Measurements from ENCODE around the gene POLD2.
A peak's percentile ranks its signal among the peaks of the same experiment; 100 is the strongest.

The POLD2 gene

DNA sequence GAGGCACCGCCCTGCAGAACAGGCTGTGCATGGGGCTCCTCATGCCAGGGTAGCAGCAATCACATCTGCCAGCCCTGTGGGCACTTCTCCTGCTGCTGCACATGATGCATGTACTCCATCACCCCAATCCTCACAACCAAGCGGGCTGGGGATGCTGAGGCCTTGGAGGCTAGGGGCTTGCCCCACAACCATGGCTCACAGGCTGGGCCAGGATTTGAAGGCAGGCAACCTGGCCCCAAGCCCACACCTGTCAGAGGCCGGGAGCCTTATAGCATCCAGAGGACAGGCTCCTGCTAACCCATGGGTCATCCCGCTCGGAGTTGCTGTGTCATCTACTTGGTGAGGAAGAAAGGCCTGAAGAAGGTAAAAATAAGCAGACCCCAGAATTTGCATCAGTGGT lies 43.2 kb downstream of the POLD2 start:
- DNase-seq = peak; percentile 62

DNA sequence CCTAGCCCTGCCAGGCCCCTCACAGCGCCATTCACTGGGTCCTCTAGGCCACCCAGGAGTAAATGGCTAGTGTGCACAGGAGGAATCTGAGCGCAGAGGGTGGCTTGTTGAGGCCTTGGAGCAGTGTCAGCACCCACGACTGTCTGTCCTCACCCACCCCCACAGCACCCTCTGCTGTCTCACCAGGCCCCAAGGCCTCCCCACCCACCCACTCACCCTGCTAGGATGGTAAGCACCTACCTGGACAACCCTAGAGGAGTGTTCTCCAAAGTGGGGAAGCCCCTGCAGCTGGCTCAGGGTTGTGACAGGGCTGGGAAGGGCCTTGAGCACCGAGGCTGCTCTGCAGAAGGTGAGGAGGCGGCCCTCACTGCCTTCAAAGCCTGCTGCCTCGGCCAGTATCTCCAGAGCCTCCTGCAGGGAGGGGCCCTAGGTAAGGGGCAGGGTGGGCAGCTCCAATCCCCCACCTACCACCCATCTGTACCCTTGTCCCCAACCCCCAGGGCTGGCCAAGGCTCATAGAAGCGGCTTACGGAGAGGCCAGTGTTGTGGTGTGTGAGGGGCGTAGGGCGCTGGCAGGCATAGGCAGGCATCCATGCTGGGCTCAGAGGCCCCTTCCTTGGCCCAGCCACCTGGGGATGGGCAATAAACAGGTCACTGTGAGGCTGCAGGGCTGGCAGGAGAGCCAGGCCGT lies 43.9 kb downstream of the POLD2 start:
- peak; percentile 62 for DNase-seq

DNA sequence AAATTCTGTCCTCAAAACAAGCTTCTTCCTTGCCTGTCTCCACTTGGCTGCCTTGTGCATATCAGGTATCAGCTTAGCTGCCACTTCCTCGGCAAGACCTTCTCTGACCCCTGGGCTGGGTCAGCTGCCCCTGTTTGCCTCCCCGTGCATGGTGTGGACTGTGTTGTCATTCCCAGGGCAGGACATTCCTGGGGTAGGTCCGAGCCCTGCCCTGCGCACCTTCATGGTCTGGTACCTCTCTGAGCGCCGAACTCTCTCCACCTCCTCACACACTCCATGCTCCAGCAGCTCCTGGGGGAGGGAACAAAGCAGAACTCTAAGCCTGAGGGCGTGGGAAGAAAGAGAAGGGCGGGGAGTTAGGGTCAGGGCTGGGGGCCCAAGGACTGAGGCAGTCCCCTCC lies 44.8 kb downstream of the POLD2 start:
- peak; percentile 53 for DNase-seq

DNA sequence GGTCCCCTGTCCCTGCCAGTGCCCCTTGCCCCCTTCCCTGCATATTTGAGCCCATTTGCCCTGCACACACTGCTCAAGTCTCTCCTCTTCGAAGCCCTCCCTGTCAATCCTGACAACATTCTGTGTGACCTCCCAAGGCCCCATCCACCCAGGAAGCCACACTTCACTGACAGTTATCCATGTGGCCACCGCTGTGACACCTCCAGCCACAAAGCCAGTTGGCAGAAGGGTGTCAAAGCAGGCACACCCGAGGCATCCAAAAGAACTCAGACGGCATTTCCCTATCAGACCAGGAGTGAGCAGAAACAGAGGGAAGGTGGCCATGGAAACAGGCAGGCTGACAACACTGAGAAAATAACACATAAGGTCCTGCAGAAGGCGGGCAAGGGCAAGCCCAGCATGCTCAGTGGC lies 45.7 kb downstream of the POLD2 start:
- peak; percentile 56 for DNase-seq

DNA sequence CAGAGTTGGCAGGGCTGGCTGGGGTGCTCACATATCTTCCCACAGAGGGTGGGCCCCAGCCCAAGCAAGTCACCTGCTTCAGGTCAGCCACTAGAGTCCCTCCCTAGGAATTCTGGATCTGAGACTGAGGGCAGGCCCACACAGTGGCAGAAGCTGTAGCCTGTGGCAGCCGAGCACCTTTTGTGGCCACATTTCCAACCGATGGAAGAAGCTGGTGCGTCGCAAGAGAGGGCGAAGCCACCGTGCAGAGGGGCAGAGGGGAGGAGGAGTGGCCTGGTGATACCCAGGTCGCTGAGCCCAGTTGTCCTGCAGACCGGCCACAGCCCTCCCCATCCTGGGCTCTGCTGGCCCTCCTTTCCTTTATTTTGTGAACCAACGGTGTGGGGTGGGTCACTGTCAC lies 46.3 kb downstream of the POLD2 start:
- DNase-seq = peak; percentile 38

DNA sequence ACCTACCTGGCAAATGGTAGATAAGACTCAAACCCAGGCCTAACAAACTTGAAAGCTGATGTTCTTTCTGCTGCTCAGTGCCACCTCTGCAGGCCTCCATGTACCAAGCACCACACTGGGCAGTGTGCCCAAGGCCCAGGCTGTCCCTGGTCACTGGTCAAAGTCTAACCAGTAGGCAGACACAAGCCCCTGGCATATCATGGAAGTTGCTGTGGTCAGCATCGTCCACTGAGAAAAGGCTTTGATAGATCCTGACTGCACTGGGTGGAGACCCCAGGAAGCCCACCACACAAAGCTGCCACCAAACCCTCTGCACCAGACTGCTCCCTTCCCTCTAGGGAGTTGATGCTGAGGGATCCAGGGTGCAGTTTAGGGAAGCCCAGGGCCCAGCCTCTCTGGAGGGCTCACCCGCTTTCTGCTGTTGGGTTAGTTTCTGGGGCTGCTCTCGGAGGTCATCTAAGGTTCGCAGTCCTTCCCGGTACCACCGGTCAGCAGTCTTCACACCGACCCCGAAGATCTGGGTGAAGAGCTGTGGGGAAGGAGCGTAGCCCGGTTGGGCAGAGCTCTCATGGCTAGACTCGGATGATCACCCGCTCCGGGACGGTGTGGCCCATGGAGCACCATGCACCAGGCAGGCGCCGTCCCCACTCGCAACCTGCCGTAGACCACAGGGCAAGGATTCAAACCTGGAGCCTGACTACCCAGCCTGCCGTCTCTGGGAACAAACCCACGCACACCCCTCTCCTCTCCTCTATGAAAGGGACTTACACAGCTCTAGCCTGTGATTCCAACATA lies 47.0 kb downstream of the POLD2 start:
- DNase-seq = peak; percentile 62

DNA sequence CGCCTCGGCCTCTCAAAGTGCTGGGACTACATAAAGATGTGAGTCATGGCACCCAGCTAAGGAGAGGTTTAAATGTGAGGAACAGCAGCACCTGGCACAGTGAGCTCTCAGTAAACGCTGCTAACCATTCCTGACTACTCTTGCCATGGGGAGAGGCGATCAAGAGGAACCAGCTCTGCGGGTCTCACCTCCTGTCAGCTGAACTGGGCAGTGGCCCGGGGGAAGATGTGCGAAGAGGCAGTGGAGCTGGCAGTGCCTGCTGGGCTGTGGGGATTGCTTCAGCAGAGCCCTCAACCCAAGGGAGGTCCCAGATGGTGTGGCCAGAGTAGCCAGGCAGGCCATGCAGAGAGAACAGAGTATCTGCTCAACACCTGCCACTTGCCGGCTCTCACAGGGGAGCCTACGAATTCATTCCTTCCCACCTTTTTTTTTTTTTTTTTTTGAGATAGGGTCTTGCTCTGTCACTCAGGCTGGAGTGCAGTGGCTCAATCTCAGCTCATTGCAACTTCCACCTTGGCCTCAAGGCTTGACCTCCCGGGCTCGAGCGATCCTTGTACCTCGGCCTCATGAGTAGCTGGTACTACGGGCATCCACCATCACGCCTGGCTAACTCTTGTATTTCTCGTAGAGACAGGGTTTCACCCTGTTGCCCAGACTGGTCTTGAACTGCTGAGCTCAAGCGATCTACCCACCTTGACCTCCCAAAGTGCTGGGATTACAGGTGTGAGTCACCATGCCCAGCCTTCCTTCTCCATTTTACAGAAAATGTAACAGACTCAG lies 47.9 kb downstream of the POLD2 start:
- peak; percentile 59 for DNase-seq

DNA sequence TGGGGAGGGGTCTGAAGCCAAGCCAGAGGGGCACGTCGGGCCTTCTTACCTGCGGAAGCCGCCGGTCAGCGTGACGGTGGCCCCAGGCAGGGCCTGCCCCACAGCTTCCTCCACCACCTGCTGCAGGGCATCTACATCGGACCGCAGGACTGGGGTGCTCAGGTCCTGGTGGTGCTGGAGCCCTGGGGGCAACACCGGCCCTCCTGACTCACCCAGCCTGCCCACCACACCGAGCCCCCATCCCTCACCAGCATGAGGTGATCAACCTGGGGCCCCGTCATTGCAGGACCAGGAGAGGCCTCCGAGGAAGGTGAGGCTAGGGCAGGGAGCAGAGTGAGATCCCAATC lies 49.0 kb downstream of the POLD2 start:
- DNase-seq = peak; percentile 59

DNA sequence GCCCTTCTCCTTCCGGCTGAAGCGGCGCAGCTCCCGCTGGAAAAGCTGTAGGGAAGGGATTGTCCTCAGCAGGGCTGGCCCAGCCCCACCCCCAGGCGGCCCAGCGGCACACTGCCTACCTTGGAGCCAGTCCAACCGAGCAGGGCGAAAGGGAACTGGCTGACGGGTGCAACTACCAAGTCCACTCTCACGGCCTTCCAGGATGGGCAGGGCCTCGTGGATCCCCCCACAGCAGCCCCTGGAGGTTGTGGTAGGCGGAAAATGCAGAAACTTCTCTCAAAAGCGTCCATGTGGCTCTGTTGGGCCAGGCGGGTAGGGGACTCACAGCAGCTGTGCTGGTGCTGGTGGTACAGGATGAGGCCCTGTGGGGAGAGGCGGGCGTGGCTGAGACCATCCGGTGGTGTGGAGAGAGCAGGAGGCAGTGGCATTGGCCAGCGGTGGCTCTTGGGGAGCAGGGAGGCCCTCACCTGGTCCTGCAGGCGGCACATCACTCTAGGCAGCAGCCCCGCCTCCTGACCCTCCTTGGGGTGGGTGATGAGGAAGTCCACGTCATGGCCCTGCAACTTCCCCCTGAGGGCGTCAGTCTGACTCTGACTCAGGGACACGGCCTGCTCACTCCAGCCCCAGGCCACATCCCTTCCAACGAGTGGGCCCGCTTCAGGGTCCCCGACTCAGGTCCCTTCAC lies 49.5 kb downstream of the POLD2 start:
- peak; percentile 69 for DNase-seq

DNA sequence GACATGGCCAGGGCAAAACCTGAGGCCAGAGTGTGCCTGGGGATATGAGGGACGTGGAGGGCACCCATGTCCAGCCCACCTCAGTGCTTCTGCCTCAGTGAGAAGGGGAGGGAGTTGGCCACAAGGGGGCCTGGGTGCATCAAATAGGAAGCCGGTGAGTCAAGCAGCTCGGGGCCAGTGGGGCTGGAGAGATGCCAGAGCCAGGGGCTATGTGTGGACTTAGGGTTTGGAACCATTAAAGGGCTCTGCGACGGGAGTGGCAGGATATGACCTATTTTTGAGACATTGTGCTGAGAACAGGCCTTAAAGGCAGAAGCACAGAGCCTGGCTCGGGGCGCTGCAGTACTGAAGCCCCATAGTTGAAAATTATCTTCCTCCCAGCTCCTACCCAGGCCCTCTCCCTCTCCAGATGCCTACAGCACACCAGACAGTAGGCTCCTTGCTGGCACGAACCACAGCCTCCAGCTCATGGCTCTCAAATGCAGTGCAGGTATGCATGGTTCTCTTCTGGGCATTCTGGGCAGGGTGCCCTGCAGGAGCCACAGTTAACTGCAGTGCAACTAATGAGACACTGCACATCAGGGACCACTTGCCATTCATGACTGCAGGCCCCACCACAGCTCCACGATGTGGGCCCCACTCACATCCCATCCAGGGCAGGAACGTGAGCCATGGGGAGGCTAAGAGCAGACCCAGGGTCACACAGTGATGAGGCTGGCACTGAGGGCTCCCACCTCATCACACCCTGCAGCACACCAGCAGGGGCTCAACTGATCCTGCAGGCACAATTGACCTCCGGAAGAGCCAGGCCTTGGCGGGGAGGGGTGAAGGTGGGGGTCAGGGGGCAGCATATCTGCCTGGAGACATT lies 50.8 kb downstream of the POLD2 start:
- peak; percentile 78 for DNase-seq

DNA sequence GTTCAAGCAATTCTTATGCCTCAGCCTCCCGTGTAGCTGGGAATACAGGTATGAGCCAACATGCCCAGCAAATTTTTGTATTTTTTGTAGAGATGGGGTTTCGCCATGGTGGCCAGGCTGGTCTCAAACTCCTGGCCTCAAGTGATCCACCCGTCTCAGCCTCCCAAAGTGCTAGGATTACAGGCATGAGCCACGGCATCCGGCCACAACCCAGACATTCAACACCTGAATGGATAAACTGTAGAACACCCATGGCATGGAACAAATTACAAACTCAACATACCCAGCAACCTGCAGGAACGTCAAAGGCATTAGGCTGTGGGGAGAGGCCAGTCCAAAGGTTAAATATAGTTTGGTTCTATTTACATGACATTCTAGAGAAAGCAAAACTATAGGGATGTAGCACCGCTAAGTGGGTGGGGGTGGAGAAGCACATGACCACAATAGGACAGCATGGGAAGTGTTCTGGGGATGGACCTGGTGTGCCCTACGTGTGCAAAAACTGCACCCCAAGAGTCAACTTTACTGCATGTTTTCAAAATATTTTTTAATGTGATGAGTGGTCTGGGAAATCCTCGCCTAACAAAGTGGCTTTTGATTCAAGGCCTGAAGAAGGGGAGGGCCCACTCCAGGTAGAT lies 51.5 kb downstream of the POLD2 start:
- DNase-seq = no peak

DNA sequence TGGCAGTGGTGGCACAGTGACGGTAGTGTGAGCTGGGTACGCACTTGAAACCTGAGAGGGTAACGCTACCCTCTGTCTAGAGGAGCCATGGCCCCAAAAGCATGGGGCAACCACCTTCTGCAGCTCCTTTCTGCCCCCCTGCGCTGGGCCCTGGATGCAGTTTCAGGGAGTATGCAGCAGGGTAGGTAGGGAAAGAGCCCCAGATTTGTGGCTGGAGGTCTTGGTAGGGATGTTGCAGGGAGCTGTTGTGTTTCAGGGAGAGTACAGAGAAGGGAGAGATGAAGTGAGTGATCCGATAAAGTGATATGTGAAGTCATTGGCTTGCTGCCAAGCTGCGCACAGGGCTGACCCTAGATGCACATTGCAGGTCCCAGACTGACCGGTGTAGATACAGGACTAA lies 55.3 kb downstream of the POLD2 start:
- no peak for DNase-seq

DNA sequence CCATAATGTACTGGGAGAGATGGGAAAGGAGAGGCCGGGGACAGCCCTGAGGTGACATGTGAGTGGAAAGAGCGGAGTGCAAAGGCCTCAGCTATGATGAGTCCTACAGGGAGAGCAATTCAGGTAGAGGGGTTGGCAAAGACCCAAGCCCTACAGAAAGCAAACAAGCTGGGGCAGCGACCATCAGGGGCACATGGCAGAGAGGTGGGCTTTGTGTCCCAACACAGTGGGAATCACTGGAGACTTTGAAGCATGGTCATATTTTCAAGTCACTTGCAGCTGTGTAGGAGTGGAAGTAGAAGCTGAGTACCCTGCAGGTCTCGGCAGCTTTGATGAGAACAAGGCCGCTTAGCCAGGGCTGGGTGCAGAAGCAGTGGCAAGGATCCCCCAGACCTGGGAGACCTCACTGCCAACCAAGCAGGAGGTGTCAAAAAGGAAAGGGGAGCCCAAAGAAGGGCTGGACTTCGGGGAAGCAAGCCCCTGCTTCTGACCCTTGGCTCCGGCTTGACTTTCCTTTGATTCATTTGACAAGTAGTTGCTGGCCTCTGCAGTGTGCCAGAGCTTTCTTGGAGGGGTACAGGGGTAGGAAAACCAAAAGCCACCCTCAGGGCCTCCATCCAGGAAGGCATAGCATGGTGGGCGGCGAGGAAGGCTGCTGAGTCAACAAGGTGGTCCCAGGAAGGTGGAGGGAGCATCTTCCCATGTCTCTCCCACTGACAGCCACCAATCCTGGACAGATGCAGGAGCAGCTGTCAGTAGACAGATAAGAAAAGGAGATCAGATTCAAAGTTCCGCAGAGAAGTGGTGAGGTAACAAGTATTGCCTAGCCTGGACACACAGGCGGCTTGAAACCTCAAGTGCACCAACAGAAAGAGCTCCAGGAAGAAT lies 56.0 kb downstream of the POLD2 start:
- peak; percentile 60 for DNase-seq

DNA sequence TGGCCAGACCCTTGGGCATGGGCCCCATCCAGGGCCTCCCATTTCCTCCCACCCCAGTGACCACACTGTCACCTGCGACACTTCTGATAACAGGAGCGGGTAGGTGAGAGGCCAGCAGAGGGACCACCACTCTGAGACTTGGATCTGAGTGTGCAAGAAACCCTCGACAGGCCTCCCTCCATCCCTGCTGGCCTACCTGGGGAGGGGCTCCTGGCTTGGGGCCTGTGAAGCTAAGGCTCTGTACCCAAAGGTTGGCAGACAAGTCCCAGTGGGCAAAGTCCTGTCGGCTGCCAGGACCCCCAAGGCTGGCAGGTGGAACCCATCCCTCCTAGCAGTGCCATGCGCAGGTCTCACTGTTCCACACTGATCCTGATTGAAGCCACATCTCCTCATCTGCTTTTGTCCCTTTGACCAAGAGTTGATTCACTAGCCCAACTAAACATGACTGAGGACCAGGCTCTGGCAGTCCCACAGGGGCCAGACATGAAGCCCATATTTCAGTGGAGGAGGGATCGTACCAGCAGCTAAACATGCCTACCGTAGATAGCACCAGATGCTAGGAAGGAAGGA lies 56.8 kb downstream of the POLD2 start:
- peak; percentile 62 for DNase-seq

DNA sequence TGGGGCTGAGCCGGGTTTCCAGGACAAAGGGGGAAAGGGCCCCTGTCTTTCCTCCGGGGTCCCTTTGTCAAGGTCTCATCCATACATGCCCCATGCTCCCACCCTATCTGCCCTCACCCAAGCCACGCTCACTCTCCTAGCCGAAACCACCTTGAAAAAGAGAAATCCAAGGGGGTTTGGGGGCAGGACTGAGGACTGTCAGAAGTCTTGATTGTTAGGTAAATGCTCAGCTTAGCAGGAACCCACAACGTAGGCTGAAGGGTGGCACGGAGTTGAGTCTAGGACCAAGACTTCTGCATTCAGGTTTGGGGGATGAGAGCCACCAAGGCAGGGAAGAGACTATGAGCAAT lies 57.3 kb downstream of the POLD2 start:
- peak; percentile 60 for DNase-seq

DNA sequence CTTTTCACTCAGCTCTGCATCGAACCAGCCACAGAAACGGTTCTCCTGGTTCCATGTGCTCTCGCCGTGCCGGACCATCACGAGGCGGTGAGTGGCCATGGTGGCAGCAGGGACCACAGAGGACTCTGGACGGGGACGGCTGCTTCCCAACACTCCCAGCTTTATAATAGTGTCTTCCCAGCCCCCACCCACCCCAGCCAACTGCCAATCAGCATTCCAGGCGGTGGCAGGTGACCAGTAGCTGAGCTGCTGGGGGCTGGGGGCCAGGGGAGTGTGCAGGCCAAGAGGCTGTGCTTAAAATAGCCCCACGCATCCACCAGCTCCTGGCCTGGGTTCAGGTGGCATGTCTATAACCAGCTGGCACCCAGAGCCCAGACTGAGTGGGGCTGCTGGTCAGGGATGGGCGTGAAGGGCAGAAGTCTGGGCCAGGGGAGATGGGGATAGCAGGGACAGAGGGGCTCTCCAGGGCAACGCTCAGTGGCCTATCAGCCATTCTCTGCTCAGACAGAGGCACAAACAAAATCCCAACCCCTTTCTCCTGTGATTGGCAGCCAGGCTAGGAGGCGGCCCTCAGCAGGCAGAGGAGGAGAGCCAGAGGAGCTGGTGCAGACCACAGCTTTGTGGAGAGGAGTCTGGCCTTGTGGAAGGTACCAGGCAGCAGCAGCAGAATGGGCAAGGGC lies 57.8 kb downstream of the POLD2 start, which contains the start of gene PGAM2:
TSS of gene PGAM2 (minus strand) at position 137 of the 680 bp plus-strand sequence. CDS start at position 99, 38 bp downstream.
- DNase-seq = no peak

DNA sequence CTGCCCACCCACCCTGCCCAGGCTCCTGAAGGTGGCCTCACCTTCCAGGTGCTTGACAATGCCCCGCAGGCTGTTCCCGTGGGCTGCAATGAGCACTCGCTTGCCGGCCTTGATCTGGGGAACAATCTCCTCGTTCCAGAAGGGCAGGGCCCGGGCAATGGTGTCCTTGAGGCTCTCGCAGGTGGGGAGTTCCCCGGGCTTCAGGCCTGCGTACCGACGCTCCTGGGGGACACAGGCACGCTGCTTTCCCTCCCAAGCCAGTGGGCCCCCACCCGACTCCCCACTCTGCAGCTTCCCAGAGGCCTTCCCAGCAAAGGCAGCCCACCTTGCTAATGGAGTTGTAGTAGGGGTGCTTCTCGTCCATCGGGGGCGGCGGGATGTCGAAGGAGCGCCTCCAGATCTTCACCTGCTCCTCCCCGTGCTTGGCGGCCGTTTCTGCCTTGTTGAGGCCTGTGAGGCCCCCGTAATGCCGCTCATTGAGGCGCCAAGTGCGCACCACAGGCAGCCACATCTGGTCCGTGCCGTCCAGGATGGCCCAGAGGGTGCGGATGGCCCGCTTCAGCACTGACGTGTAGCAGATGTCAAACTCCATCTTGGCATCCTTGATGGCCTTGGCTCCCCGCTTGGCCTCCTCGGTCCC lies 58.4 kb downstream of the POLD2 start:
- DNase-seq = peak; percentile 64

All from activated effector memory CD4-positive, alpha-beta T cell treated with anti-CD3 and anti-CD28 coated beads, Interleukin-2, amount 50 U/mL, for 16 hours (primary cell).